ENCODE measurements around the gene CAT.

DNA sequence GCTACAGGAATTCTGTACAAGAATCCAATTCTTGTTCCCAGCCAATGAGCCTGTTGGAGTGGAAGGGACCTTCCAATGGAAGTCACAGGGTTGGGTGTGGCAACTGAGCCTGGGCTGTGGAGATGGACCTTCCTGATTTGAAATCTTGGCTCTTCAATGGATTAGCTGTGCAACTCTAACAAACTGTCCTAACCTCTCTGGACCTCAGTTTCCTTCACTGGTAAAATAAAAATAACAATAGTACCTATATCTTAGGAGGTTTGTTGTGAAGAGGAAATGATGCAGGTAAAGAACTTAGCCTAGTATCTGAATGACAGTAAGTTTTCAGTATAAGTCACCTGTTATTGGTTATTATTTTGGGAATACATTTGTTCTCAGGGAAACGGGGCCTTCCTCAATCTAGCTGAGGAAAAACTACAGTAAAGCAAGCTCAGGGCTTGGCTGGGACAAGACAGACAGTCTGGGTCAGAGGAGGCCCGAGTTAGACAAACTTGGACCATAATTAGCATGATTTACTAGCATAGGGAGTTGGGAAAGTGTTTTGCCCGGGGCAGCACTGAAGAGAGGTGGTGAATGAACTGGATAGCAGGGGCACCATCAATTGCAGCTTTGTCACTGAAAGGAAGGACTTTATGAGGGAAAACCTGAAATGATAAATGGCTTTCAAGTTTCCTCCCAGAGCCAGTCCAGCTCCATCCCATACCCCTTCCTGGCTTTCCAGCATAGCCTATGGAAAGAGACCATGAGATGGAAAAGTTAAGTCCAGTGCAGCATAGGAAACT lies 61.2 kb downstream of the CAT start:
- TF ChIP-seq EZH2phosphoT487 (IDR thresholded peaks at IDR 0.05; ENCODE audit: low read length) (no peak), EZH2 (optimal IDR thresholded peaks at IDR 0.05; ENCODE audit: low read depth, low read length) (no peak)

Measured in MM.1S (cell line).